K562 (cell line): ENCODE data around the gene AGFG2. TPM values are rescaled to one million over a fixed set of nuclear protein-coding genes. Genes with fewer than 3 reads are reported as not detected.

Experiments
- CCNT2 ChIP-seq: IDR thresholded peaks from 2 replicates; pipeline ENCODE4 v1.6.1; 2011; ENCODE audit warnings: borderline replicate concordance, low read depth, mild to moderate bottlenecking, moderate library complexity, mixed read lengths, low read length; ENCODE audit not compliant: insufficient read length; ENCODE audit errors: extremely low read depth
- DACH1 ChIP-seq: fragments of 450-650 bp; IDR thresholded peaks from 2 replicates; pipeline ENCODE4 v1.6.1; 2018; ENCODE audit not compliant: partially characterized antibody
- ERF ChIP-seq: fragments of 450-650 bp; formaldehyde crosslinking; IDR thresholded peaks from 2 replicates; pipeline ENCODE4 v1.4.0; 2020; ENCODE audit warnings: mild to moderate bottlenecking, mixed read lengths
- PML ChIP-seq: IDR thresholded peaks from 2 replicates; pipeline ENCODE4 v1.6.1; 2012; ENCODE audit warnings: low read length, inconsistent platforms
- polyA plus RNA-seq, 8 experiments: library from polyadenylated mRNA; depleted of rRNA in 4 of 8; stranded (reverse) in 5 of 8; unstranded in 3 of 8; fragments of >200 nt; fragmentation: Nextera tagmentation in 2 of 8; fragmentation: Illumina TruSeq in 1 of 8; extraction: Ambion mirVana in 2 of 8; extraction: Trizol in 1 of 8; gene quantifications; 2 replicates each; pipeline versions ENCODE4 v1.2.1 to v1.2.3, GENCODE V29; 2011 to 2014; ENCODE audit warnings: inconsistent platforms in 1 of 8, missing spikeins in 1 of 8
- total RNA-seq, 7 experiments: library from RNA; depleted of rRNA in 6 of 7; stranded (reverse); fragments of >200 nt in 6 of 7; fragmentation: Illumina TruSeq in 2 of 7; extraction: Trizol in 2 of 7; gene quantifications; 2 replicates each; pipeline versions ENCODE4 v1.2.1 to v1.2.3, GENCODE V29; 2011 to 2021; ENCODE audit warnings: low replicate concordance in 1 of 7
- TF ChIP-seq, protein P1 (sequence below), 2 experiments: fragments of 450-650 bp; IDR thresholded peaks; 2 replicates each; pipeline ENCODE4 v1.6.1; 2016; ENCODE audit warnings: mild to moderate bottlenecking in 2 of 2, borderline replicate concordance in 1 of 2, low read depth in 1 of 2, moderate library complexity in 1 of 2
- TF ChIP-seq, protein P2 (sequence below): fragments of 250-450 bp; sonication (Bioruptor Pico); IDR thresholded peaks from 2 replicates; pipeline ENCODE4 v1.5.0; 2020; ENCODE audit warnings: mild to moderate bottlenecking, borderline replicate concordance
- TF ChIP-seq, protein P3 (sequence below), 2 experiments: fragments of 150-350 bp in 1 of 2; IDR thresholded peaks; 2 replicates each; pipeline ENCODE4 v1.6.1; 2012 to 2016; ENCODE audit warnings: low read depth in 2 of 2, low read length in 2 of 2, mild to moderate bottlenecking in 1 of 2, moderate library complexity in 1 of 2
- TF ChIP-seq, protein P4 (sequence below), 2 experiments: fragments of 450-650 bp in 1 of 2; sonication (generic) in 1 of 2; formaldehyde crosslinking in 1 of 2; IDR thresholded peaks in 1 of 2; conservative IDR thresholded peaks in 1 of 2; 2 replicates each; pipeline versions ENCODE4 v1.6.1 to v1.8.1; 2016 to 2023; ENCODE audit warnings: mild to moderate bottlenecking in 2 of 2, moderate library complexity in 2 of 2, inconsistent platforms in 1 of 2, missing genetic modification reagents in 1 of 2

Gene AGFG2
- total and polyA plus RNA-seq, 9 of the 15 experiments (the other 6 are each of a cell fraction or from before 2014, with no cell fraction given), result 0.31 to 23.1 (median 6.5) TPM

DNA sequence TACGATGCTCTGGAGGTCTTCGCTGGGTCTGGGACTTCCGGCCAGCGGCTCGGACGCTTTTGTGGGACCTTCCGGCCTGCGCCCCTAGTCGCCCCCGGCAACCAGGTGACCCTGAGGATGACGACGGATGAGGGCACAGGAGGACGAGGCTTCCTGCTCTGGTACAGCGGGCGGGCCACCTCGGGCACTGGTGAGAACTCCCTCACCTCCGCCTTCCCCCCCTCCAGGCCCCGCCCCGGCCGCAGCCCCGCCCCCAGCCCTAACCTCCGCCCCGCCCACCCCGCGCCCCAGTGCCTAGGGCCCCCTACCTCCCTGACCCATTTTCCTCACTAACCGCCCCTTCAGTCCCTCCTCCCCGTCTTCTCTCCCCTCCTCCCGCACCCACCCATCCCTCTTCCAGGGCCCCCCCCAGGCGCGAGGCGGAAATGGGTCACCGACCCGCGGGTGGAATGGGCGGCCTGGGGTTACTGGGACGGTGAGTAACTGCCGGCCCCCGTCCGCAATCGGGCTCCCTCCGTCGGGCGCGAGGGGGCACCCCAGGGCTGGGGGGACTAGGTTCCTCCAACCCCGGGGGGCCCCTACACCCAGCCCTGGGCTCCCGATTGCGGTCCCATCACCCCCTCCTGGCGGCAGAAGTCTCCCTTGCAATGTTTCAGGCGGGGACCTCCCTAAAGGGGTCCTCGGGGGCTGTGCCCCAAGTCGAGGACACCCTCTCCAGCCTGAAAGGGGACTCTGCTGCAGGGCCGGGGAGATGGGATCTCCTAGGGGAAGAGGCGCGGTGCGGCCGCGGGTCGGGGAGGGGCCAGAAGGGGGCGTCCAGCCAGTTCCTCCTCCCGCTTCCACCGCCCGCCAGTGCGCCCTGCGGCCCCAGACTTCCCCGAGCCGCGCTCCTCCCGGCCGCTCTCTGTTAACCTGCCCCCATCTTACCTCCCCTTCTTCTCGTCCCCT, 65.3 kb downstream of the AGFG2 start (continued):
- TF ChIP-seq, protein P1, sequence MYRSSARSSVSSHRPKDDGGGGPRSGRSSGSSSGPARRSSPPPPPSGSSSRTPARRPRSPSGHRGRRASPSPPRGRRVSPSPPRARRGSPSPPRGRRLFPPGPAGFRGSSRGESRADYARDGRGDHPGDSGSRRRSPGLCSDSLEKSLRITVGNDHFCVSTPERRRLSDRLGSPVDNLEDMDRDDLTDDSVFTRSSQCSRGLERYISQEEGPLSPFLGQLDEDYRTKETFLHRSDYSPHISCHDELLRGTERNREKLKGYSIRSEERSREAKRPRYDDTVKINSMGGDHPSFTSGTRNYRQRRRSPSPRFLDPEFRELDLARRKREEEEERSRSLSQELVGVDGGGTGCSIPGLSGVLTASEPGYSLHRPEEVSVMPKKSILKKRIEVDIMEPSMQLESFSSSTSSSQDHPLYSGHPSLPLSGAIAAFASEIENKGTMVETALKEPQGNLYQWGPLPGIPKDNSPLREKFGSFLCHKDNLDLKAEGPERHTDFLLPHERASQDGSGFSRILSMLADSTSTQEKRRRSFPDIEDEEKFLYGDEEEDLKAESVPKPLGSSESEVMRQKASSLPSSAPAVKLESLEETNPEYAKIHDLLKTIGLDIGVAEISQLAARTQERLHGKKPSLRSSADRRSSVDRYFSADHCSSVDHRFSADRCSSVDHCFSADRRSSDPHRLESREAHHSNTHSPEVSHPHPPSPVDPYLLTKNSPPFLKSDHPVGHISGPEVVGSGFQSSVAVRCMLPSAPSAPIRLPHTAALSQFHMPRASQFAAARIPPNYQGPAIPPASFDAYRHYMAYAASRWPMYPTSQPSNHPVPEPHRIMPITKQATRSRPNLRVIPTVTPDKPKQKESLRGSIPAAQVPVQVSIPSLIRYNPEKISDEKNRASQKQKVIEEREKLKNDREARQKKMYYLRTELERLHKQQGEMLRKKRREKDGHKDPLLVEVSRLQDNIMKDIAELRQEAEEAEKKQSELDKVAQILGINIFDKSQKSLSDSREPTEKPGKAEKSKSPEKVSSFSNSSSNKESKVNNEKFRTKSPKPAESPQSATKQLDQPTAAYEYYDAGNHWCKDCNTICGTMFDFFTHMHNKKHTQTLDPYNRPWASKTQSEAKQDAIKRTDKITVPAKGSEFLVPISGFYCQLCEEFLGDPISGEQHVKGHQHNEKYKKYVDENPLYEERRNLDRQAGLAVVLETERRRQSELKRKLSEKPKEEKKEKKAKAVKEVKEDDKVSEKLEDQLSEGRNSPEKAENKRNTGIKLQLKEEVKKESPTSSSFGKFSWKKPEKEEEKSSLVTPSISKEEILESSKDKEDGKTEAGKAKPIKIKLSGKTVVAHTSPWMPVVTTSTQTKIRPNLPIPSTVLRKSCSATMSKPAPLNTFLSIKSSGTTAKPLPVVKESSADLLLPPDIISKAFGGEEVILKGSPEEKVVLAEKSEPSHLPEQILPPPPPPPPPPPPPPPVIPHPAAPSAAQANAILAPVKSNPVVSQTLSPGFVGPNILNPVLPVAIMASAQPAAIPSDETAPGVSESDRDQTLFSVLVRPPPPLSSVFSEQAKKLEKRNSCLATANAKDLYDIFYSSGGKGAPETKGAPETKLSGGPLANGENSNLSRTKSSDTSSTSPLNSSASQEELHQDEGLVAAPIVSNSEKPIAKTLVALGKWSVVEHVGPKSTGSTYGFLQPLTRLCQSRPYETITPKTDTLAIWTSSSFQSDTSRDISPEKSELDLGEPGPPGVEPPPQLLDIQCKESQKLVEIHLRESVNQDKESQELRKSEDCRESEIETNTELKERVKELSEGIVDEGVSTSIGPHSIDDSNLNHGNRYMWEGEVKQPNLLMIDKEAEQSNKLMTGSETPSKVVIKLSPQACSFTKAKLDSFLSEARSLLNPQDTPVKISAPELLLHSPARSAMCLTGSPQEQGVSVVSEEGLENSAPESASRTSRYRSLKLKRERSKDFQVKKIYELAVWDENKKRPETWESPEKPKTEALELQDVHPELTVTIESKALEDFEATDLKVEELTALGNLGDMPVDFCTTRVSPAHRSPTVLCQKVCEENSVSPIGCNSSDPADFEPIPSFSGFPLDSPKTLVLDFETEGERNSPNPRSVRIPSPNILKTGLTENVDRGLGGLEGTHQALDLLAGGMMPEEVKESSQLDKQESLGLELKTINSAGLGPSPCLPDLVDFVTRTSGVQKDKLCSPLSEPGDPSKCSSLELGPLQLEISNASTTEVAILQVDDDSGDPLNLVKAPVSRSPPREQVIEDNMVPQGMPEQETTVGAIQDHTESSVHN (IDR thresholded peaks at IDR 0.05; ENCODE audit: borderline replicate concordance in 1 of 2, low read depth in 1 of 2), result no peak
- TF ChIP-seq, protein P2, sequence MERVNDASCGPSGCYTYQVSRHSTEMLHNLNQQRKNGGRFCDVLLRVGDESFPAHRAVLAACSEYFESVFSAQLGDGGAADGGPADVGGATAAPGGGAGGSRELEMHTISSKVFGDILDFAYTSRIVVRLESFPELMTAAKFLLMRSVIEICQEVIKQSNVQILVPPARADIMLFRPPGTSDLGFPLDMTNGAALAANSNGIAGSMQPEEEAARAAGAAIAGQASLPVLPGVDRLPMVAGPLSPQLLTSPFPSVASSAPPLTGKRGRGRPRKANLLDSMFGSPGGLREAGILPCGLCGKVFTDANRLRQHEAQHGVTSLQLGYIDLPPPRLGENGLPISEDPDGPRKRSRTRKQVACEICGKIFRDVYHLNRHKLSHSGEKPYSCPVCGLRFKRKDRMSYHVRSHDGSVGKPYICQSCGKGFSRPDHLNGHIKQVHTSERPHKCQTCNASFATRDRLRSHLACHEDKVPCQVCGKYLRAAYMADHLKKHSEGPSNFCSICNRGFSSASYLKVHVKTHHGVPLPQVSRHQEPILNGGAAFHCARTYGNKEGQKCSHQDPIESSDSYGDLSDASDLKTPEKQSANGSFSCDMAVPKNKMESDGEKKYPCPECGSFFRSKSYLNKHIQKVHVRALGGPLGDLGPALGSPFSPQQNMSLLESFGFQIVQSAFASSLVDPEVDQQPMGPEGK (CRISPR knock-in tag), result peak; percentile 53; the same call in 1 of the 2 replicates
- TF ChIP-seq DACH1, result no peak
- TF ChIP-seq, protein P3, sequence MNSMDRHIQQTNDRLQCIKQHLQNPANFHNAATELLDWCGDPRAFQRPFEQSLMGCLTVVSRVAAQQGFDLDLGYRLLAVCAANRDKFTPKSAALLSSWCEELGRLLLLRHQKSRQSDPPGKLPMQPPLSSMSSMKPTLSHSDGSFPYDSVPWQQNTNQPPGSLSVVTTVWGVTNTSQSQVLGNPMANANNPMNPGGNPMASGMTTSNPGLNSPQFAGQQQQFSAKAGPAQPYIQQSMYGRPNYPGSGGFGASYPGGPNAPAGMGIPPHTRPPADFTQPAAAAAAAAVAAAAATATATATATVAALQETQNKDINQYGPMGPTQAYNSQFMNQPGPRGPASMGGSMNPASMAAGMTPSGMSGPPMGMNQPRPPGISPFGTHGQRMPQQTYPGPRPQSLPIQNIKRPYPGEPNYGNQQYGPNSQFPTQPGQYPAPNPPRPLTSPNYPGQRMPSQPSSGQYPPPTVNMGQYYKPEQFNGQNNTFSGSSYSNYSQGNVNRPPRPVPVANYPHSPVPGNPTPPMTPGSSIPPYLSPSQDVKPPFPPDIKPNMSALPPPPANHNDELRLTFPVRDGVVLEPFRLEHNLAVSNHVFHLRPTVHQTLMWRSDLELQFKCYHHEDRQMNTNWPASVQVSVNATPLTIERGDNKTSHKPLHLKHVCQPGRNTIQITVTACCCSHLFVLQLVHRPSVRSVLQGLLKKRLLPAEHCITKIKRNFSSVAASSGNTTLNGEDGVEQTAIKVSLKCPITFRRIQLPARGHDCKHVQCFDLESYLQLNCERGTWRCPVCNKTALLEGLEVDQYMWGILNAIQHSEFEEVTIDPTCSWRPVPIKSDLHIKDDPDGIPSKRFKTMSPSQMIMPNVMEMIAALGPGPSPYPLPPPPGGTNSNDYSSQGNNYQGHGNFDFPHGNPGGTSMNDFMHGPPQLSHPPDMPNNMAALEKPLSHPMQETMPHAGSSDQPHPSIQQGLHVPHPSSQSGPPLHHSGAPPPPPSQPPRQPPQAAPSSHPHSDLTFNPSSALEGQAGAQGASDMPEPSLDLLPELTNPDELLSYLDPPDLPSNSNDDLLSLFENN (IDR thresholded peaks at IDR 0.05; ENCODE audit: low read depth in 2 of 2, low read length in 2 of 2), result 0 out of 4 replicates have a peak, but pooled peaks of 1 of the 2 experiments have one; percentile 37
- TF ChIP-seq, protein P4, sequence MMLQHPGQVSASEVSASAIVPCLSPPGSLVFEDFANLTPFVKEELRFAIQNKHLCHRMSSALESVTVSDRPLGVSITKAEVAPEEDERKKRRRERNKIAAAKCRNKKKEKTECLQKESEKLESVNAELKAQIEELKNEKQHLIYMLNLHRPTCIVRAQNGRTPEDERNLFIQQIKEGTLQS (IDR thresholded peaks at IDR 0.05), result no peak
- TF ChIP-seq, protein P4 (CRISPR knock-in tag; conservative IDR thresholded peaks at IDR 0.05), result no peak
- TF ChIP-seq CCNT2, result peak; percentile 35
- TF ChIP-seq ERF (CRISPR knock-in tag), result 0 out of 2 replicates have a peak, but pooled peaks have one; percentile 40
- TF ChIP-seq PML, result peak; percentile 54; the same call in 1 of the 2 replicates
